Measurements from ENCODE around the gene CCDC88C. TPM values are rescaled to one million over a fixed set of nuclear protein-coding genes. Genes with fewer than 3 reads are reported as not detected.

CCDC88C gene
- total RNA-seq, 1 experiment from 2014 or later, result 21.3 TPM

DNA sequence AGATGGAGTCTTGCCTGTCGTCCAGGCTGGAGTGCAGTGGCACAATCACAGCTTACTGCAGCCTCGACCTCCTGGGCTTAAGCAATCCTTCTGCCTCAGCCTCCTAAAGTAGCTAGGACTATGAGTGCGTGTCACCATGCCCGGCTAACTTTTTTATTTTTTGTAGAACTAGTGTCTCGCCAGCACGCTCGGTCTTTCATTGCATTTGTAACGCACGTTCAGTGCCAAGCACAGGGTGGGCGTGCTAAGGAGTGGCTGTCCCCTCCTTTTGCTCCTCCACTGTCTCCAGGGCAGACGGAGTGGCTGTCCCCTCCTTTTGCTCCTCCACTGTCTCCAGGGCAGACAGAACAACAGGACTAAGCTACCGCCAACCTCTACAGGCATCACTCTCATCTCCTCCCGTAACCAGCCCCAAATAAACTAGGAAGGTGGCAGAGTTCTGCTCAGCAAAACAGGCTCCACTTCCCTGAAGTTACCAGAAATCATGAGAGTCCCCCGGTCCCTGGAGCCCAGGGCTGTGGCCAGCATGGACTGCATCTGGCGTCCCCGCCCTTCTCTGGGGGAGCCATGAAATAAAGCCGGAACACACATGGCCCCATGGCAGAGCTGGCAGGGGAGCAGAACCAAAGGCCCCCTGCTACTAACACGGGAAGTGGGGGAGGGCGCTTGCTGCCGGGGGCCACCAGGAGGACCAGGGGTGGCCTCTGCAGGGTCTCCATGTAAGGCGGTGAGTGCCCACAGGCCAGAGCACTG lies 60.2 kb downstream of the CCDC88C start:
- no peak overlapping the region for H3K4me3 ChIP-seq (ENCODE audit: low read depth in 2 of 2, low read length in 2 of 2)
- in situ Hi-C loops (cut with HindIII; ENCODE audit: low pct_unique_long_range_greater_than_20kb, low sequenced_read_pairs) (no loop called here), intact Hi-C loops (cut with micrococcal nuclease; ENCODE audit: unreplicated experiment) (no loop called here)
- no peaks in the 10 kb centered on the region for H3K27me3 ChIP-seq (ENCODE audit: control insufficient read depth, insufficient read depth, low read length)
- CTCF ChIA-PET, result no interaction called here
- no TSS peak for BruUV-seq (replicated peaks)
- no peak for DNase-seq (ENCODE audit: low read depth, low spot score)
- POLR2A ChIA-PET, result interaction anchor here (0.6 kb wide), 1 partner anchor 13 kb away, joined by 3 read pairs; no protein-coding TSS in a partner anchor
- no peak for ATAC-seq
- peaks cover 20% of the 10 kb centered on the region for H3K4me1 ChIP-seq (ENCODE audit: control insufficient read depth, insufficient read depth, low read length)
- H3K27ac ChIP-seq (ENCODE audit: low read length), result no peak overlapping the region
- TF ChIP-seq, protein P1, sequence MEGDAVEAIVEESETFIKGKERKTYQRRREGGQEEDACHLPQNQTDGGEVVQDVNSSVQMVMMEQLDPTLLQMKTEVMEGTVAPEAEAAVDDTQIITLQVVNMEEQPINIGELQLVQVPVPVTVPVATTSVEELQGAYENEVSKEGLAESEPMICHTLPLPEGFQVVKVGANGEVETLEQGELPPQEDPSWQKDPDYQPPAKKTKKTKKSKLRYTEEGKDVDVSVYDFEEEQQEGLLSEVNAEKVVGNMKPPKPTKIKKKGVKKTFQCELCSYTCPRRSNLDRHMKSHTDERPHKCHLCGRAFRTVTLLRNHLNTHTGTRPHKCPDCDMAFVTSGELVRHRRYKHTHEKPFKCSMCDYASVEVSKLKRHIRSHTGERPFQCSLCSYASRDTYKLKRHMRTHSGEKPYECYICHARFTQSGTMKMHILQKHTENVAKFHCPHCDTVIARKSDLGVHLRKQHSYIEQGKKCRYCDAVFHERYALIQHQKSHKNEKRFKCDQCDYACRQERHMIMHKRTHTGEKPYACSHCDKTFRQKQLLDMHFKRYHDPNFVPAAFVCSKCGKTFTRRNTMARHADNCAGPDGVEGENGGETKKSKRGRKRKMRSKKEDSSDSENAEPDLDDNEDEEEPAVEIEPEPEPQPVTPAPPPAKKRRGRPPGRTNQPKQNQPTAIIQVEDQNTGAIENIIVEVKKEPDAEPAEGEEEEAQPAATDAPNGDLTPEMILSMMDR (IDR thresholded peaks at IDR 0.05), result no peak
- TF ChIP-seq TCF7L2 (IDR thresholded peaks at IDR 0.05; ENCODE audit: low read depth, low read length) (no peak), POLR2AphosphoS5 (IDR thresholded peaks at IDR 0.05; ENCODE audit: low read depth, low read length) (no peak), SIN3A (IDR thresholded peaks at IDR 0.05; ENCODE audit: borderline replicate concordance, insufficient read depth, low read depth, low read length) (no peak)
- TF ChIP-seq, protein P2, sequence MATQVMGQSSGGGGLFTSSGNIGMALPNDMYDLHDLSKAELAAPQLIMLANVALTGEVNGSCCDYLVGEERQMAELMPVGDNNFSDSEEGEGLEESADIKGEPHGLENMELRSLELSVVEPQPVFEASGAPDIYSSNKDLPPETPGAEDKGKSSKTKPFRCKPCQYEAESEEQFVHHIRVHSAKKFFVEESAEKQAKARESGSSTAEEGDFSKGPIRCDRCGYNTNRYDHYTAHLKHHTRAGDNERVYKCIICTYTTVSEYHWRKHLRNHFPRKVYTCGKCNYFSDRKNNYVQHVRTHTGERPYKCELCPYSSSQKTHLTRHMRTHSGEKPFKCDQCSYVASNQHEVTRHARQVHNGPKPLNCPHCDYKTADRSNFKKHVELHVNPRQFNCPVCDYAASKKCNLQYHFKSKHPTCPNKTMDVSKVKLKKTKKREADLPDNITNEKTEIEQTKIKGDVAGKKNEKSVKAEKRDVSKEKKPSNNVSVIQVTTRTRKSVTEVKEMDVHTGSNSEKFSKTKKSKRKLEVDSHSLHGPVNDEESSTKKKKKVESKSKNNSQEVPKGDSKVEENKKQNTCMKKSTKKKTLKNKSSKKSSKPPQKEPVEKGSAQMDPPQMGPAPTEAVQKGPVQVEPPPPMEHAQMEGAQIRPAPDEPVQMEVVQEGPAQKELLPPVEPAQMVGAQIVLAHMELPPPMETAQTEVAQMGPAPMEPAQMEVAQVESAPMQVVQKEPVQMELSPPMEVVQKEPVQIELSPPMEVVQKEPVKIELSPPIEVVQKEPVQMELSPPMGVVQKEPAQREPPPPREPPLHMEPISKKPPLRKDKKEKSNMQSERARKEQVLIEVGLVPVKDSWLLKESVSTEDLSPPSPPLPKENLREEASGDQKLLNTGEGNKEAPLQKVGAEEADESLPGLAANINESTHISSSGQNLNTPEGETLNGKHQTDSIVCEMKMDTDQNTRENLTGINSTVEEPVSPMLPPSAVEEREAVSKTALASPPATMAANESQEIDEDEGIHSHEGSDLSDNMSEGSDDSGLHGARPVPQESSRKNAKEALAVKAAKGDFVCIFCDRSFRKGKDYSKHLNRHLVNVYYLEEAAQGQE (IDR thresholded peaks at IDR 0.05; ENCODE audit: insufficient read depth in 1 of 2, low read depth in 2 of 2, low read length in 1 of 2), result no peak
- H3K9me3 ChIP-seq (ENCODE audit: control insufficient read depth, insufficient read depth, low read depth, low read length), result no peaks in the 10 kb centered on the region
- H3K36me3 ChIP-seq (ENCODE audit: control insufficient read depth, insufficient read depth, low read length), result no peaks in the 10 kb centered on the region

DNA sequence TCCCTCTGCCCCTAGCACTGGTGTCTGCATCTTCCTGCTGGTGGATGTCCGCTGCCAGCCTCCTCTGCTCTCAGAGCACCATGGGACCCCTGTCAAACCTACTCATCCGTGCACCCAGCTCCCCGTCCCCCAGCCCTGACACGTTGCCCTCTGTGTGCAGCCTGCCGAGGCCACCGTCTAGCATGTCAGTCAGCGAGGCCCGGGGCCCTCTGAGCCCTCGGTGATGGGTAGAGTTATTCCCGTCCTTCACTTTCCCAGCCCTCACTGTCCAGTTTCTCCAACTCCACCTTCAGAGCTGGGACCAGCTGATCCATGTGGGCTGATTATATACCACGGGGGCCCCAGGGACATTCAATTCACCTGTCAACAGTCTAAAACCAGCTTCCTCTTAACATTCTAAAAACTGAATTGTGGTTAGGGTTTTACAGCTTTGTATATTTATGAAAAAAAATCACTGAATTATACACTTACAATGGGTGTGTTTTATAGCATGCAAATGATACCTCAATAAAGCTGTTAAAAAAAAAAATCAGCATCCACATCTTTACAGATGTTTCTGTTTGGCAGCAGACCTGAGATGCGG lies 61.3 kb downstream of the CCDC88C start:
- H3K9me3 ChIP-seq (ENCODE audit: control insufficient read depth, insufficient read depth, low read depth, low read length), result no peaks in the 10 kb centered on the region
- no peak for DNase-seq (ENCODE audit: low read depth, low spot score)
- no TSS peak for BruUV-seq (replicated peaks)
- ChIA-PET CTCF (no interaction called here), POLR2A (no interaction called here)
- ATAC-seq, result no peak
- no peaks in the 10 kb centered on the region for H3K36me3 ChIP-seq (ENCODE audit: control insufficient read depth, insufficient read depth, low read length)
- H3K27ac ChIP-seq (ENCODE audit: low read length), result no peak overlapping the region
- no peaks in the 10 kb centered on the region for H3K27me3 ChIP-seq (ENCODE audit: control insufficient read depth, insufficient read depth, low read length)
- intact Hi-C loops (cut with micrococcal nuclease; ENCODE audit: unreplicated experiment), result no loop called here
- TF ChIP-seq, protein P2 (IDR thresholded peaks at IDR 0.05; ENCODE audit: insufficient read depth in 1 of 2, low read depth in 2 of 2, low read length in 1 of 2), result no peak
- no peak for TF ChIP-seq TCF7L2 (IDR thresholded peaks at IDR 0.05; ENCODE audit: low read depth, low read length)
- no peak for TF ChIP-seq POLR2AphosphoS5 (IDR thresholded peaks at IDR 0.05; ENCODE audit: low read depth, low read length)
- TF ChIP-seq, protein P1 (IDR thresholded peaks at IDR 0.05), result no peak
- no peak for TF ChIP-seq SIN3A (IDR thresholded peaks at IDR 0.05; ENCODE audit: borderline replicate concordance, insufficient read depth, low read depth, low read length)
- in situ Hi-C loops (cut with HindIII; ENCODE audit: low pct_unique_long_range_greater_than_20kb, low sequenced_read_pairs), result no loop called here
- H3K4me3 ChIP-seq (ENCODE audit: low read depth in 2 of 2, low read length in 2 of 2), result no peak overlapping the region
- H3K4me1 ChIP-seq (ENCODE audit: control insufficient read depth, insufficient read depth, low read length), result peaks cover 20% of the 10 kb centered on the region
